GM18508 (cell line): ENCODE results near the gene NUP153.

ENCODE experiments used
- ATAC-seq: cut with Tn5 transposase; IDR thresholded peaks from one replicate; pipeline ENCODE4 v1.9.1; 2021; ENCODE audit warnings: moderate number of reproducible peaks; ENCODE audit not compliant: insufficient read depth, unreplicated experiment

NUP153 gene

GRCh38 chr6:17577059-17577458 is 129.7 kb downstream of the NUP153 start:
- no peak for ATAC-seq

- ATAC-seq: no peak
These were observed 131.7 kb downstream of the NUP153 start for GRCh38 chr6:17574866-17575560.

GRCh38 chr6:17565399-17565798 is 141.3 kb downstream of the NUP153 start:
- ATAC-seq: no peak
